ENCODE results near the gene DPCD. TPM values are rescaled to one million over a fixed set of nuclear protein-coding genes. Genes with fewer than 3 reads are reported as not detected.
"Not testable (repeated sequence)": the region's sequence is repeated elsewhere in the genome, so short reads cannot be mapped to it uniquely, and the experiment has no call there.

Gene DPCD
- total RNA-seq, 2 donors from 2014 or later: 32.0 to 40.3 TPM

GRCh38 chr10:101624526-101625102, 36.5 kb downstream of the DPCD start:
- Histone ChIP-seq H3K36me3 (peaks cover 24% of the 10 kb centered on the region), H3K4me1 (peaks cover 0 to 10% of the 10 kb centered on the region in 2 donors), H3K9me3 (no peaks in the 10 kb centered on the region), H3K27me3 (no peaks in the 10 kb centered on the region), H3K27ac (no peak overlapping the region), H3K4me3 (no peak overlapping the region)
- TF ChIP-seq CTCF (IDR thresholded peaks at IDR 0.05): no peak
- DNase-seq (ENCODE audit: low spot score): no peak

- no peak for DNase-seq (ENCODE audit: low spot score)
- Histone ChIP-seq H3K4me3 (no peak overlapping the region), H3K27ac (no peak overlapping the region), H3K4me1 (peaks cover 0 to 17% of the 10 kb centered on the region in 2 donors), H3K27me3 (no peaks in the 10 kb centered on the region), H3K9me3 (no peaks in the 10 kb centered on the region), H3K36me3 (peaks cover 23% of the 10 kb centered on the region)
- TF ChIP-seq CTCF (IDR thresholded peaks at IDR 0.05): no peak
Measured at GRCh38 chr10:101625821-101626412, 37.8 kb downstream of the DPCD start.

- no peaks in the 10 kb centered on the region for H3K27me3 ChIP-seq
- H3K36me3 ChIP-seq: no peaks in the 10 kb centered on the region
- H3K4me3 ChIP-seq: no peak overlapping the region
- no peak for TF ChIP-seq CTCF (IDR thresholded peaks at IDR 0.05)
- no peak overlapping the region for H3K27ac ChIP-seq
- no peaks in the 10 kb centered on the region for H3K9me3 ChIP-seq
- no peak for DNase-seq (ENCODE audit: low spot score)
- peaks cover 0 to 23% of the 10 kb centered on the region in 2 donors for H3K4me1 ChIP-seq
Measured at GRCh38 chr10:101629837-101630632, 41.9 kb downstream of the DPCD start.

GRCh38 chr10:101630633-101630920, 42.5 kb downstream of the DPCD start:
- no peak overlapping the region for H3K4me3 ChIP-seq
- no peaks in the 10 kb centered on the region for H3K27me3 ChIP-seq
- peaks cover 0 to 23% of the 10 kb centered on the region in 2 donors for H3K4me1 ChIP-seq
- H3K9me3 ChIP-seq: no peaks in the 10 kb centered on the region
- TF ChIP-seq CTCF (IDR thresholded peaks at IDR 0.05): no peak
- H3K27ac ChIP-seq: no peak overlapping the region
- no peaks in the 10 kb centered on the region for H3K36me3 ChIP-seq
- no peak for DNase-seq (ENCODE audit: low spot score)

GRCh38 chr10:101631821-101632475, 43.8 kb downstream of the DPCD start:
- DNase-seq (ENCODE audit: low spot score): no peak
- TF ChIP-seq CTCF (IDR thresholded peaks at IDR 0.05): no peak
- Histone ChIP-seq H3K27me3 (no peaks in the 10 kb centered on the region), H3K4me1 (peaks cover 0 to 13% of the 10 kb centered on the region in 2 donors), H3K4me3 (no peak overlapping the region), H3K9me3 (no peaks in the 10 kb centered on the region), H3K27ac (no peak overlapping the region), H3K36me3 (no peaks in the 10 kb centered on the region)

- not testable (repeated sequence) for DNase-seq (ENCODE audit: low spot score); H3K27me3 ChIP-seq; H3K27ac ChIP-seq; H3K4me3 ChIP-seq; H3K9me3 ChIP-seq; H3K36me3 ChIP-seq
- H3K4me1 ChIP-seq: peaks cover 0 to 13% of the 10 kb centered on the region in 2 donors
Measured at GRCh38 chr10:101633510-101633909, 45.4 kb downstream of the DPCD start.

All from right atrium auricular region (tissue), 2 donors.